Measurements from ENCODE around the gene NHSL1. TPM values are rescaled to one million over a fixed set of nuclear protein-coding genes. Genes with fewer than 3 reads are reported as not detected.
A peak's percentile ranks its signal among the peaks of the same experiment; 100 is the strongest.

The NHSL1 gene
- total RNA-seq, 6 experiments from 2014 or later, result 19.8 to 54.2 (median 28.5) TPM

- TF ChIP-seq POLR2A (IDR thresholded peaks at IDR 0.05) (no peak), CTCF (IDR thresholded peaks at IDR 0.05) (no peak)
- intact Hi-C loops (cut with DNase I), result no loop called here
- H3K36me3 ChIP-seq, result no peaks in the 10 kb centered on the region
- WGBS (ENCODE audit: insufficient coverage, low coverage, low lambda C conversion rate, missing lambda C conversion rate), result 69% methylated on average over 7 of the region's 7 CpGs
- no peak overlapping the region for H3K4me3 ChIP-seq
- DNase-seq (no peak), ATAC-seq (no peak)
- H3K4me1 ChIP-seq, result peaks cover 0 to 17% (median 4%) of the 10 kb centered on the region in 4 donors
- H3K27ac ChIP-seq, result no peak overlapping the region
- no peaks in the 10 kb centered on the region for H3K27me3 ChIP-seq
- no peaks in the 10 kb centered on the region for H3K9me3 ChIP-seq
Observed at GRCh38 chr6:138523347-138524210, 24.3 kb upstream of the NHSL1 start.

- intact Hi-C loops (cut with DNase I), result no loop called here
- WGBS (ENCODE audit: insufficient coverage, low coverage, low lambda C conversion rate, missing lambda C conversion rate), result 11% methylated on average over 4 of the region's 4 CpGs
- DNase-seq, result no peak
- H3K4me1 ChIP-seq, result peaks cover 0 to 17% (median 4%) of the 10 kb centered on the region in 4 donors
- no peak for TF ChIP-seq CTCF (IDR thresholded peaks at IDR 0.05)
- TF ChIP-seq POLR2A (IDR thresholded peaks at IDR 0.05), result no peak
- peak overlapping the region; percentile 28 to 57 (median 32) for H3K27ac ChIP-seq
- H3K4me3 ChIP-seq, result no peak overlapping the region
- peak; percentile 55 to 65 (median 58) for ATAC-seq
- H3K9me3 ChIP-seq, result no peaks in the 10 kb centered on the region
- H3K27me3 ChIP-seq, result no peaks in the 10 kb centered on the region
- H3K36me3 ChIP-seq, result no peaks in the 10 kb centered on the region
Observed at GRCh38 chr6:138522611-138523010, 23.3 kb upstream of the NHSL1 start.

- Histone ChIP-seq H3K4me1 (peaks cover 0 to 17% (median 4%) of the 10 kb centered on the region in 4 donors), H3K36me3 (no peaks in the 10 kb centered on the region), H3K27me3 (no peaks in the 10 kb centered on the region), H3K9me3 (no peaks in the 10 kb centered on the region), H3K4me3 (no peak overlapping the region), H3K27ac (peak overlapping the region in 2 of 3 donors; percentile 32 to 57)
- no peak for TF ChIP-seq CTCF (IDR thresholded peaks at IDR 0.05)
- TF ChIP-seq POLR2A (IDR thresholded peaks at IDR 0.05), result no peak
- ATAC-seq, result peak in 3 of 4 donors; percentile 46 to 63 (median 55)
- 41% methylated on average over 5 of the region's 5 CpGs for WGBS (ENCODE audit: insufficient coverage, low coverage, low lambda C conversion rate, missing lambda C conversion rate)
- no peak for DNase-seq
- intact Hi-C loops (cut with DNase I), result no loop called here
Observed at GRCh38 chr6:138521790-138522189, 22.5 kb upstream of the NHSL1 start.

GRCh38 chr6:138520463-138520862, 21.2 kb upstream of the NHSL1 start:
- Histone ChIP-seq H3K4me3 (no peak overlapping the region), H3K9me3 (no peaks in the 10 kb centered on the region), H3K27ac (no peak overlapping the region), H3K27me3 (no peaks in the 10 kb centered on the region), H3K36me3 (no peaks in the 10 kb centered on the region), H3K4me1 (peaks cover 0 to 10% (median 4%) of the 10 kb centered on the region in 4 donors)
- intact Hi-C loops (cut with DNase I), result no loop called here
- TF ChIP-seq POLR2A (IDR thresholded peaks at IDR 0.05) (no peak), CTCF (IDR thresholded peaks at IDR 0.05) (peak; percentile 33 to 45 (median 42))
- ATAC-seq, result peak in 3 of 4 donors; percentile 16 to 49 (median 20)
- WGBS (ENCODE audit: insufficient coverage, low coverage, low lambda C conversion rate, missing lambda C conversion rate), result 38% methylated on average over 3 of the region's 3 CpGs
- DNase-seq, result no peak

Data from right lobe of liver (tissue), 6 donors.